Hepatic stellate cell (primary cell): ENCODE measurements around the gene AGTRAP.
A peak's percentile ranks its signal among the peaks of the same experiment; 100 is the strongest.

Experiments used
- DNase-seq: peaks from one replicate; pipeline ENCODE4 v3.0.0; 2011; ENCODE audit warnings: low spot score

AGTRAP gene, protein sequence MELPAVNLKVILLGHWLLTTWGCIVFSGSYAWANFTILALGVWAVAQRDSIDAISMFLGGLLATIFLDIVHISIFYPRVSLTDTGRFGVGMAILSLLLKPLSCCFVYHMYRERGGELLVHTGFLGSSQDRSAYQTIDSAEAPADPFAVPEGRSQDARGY

DNA sequence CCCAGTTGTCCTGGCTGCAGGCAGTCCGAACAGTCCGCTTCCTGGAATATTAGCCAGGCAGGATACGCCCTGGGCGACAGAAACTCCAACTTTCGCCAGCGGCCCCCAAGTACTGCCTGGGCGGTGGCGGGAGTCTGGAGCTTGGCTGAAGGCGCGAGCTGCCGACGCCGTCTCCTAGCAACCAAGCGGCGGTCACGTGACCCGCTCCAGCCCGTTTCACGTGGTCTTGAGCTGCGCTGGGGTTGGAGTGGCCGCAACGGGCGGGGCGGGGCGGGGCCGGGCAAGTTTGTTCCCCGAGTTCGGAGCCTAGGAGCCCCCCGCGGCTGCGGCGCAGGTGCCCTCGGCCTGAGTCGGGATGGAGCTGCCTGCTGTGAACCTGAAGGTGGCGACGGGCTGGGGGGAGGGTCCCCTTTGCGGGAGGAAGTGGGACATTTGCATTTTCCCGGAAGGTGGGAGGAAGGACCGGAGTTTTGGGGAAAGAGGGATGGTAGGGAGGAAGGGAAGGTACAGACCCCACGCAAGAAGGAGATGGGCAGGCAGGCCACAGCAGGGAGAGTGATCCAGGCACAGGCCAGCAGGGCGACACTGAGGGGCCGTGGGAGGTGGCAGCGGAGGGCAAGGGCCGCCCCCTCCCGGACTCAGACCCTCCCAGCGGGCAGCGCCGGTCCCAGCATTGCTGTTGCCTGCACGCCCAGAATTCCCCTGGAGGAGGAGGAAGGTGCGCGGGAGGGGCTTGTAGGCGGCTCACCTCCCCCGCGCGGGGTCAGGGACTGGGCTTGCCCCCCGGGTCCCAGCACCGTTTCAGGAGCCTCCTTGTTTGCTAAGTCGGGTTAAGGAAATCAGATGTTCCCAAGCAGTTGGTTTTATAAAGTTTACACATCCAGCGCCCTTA is at the start of gene AGTRAP:
Gene AGTRAP (plus strand): TSS at position 283 of the 892 bp plus-strand sequence. CDS start 73 bp downstream, at position 356.
- DNase-seq: peak; percentile 93

DNA sequence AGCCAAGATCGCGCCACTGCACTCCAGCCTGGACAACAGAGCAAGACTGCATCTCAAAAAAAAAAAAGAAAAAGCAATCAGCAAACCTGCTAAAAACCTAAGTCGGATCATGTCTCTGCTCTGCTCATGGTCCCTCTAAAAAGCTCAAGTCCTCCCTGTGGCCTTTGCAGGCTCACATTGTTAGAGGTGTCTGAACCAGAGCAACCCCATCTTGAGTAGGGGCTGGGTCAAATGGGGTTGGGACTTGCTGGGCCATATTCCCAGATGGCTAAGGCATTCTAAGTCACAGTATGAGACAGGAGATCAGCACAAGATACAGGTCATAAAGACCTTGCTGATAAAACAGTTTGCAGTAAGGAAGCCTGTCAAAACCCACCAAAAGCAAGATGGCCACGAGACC is 47.4 kb upstream of the AGTRAP start:
- no peak for DNase-seq

DNA sequence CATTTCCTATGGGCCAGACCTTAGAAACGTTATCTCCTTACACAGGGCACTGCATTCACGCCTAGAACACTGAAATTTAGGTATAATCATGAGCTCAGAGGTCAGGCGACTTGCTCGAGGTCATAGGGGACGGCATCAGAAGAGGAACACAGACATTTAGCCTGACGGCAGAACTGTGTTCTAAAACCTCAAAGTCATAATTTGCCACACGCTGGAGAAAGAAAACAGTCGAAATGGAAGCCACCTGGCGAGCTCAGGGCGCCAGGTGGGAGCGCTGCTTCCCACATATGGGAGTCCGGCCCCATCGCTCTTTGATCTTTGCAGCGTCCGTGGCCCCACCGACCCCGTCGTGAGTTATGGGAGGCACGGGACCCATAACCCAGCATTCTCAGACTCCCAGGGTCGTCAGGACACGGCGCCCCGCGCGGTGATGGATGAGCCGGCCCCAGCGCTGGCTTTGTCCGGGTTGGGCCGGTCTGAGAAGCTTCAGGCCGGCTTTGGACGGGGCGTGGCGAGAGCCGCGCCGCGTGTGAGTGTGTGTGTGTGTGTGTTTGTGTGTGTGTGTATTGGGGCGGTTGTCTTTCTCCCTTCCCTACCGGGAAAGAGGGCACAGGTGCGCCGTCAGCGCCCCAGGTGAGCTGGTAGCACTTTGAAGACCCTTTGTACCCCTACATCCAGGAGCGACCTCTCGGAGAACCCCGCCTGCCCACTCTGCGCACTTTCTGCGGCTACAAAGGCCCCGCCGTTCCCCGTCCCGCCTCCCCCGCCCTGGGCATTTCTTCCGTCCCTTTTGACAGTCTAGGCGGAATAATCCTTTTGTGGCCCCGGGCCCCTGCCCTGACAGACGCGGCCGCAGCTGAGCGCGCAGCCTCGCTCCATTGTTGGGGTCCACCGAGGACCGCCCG is 45.3 kb upstream of the AGTRAP start:
- DNase-seq: no peak

DNA sequence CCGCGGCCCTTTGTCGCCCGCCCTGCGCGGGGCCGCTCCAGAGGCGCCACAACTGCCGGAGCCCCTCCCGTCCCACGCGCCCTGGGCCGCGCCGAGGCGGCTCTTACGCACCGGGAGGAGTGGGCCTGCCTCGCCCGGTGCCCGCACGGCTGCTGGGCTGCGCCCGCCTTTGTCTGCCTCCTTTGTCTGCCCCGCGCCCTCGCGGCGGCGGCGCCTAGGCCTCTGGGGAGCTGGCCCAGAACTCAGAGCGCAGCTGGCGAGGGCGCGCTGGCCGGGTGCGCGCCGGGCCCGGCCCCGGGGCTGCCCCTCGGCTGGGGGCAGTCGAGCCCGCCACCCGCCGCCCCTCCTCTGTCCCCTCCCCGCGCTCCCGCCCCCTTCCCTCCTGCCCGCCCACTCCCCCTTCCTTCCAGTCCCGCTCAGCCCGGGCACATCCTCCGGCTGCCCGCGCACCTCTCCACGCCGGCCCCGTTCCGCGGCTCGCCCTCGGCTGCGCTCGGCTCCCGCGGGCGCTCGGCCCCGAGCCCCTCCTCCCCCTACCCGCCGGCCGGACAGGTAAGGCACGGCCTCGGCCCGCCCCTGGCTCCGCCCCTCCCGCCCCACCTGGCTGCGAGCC is 44.5 kb upstream of the AGTRAP start, which contains the start of gene DRAXIN:
Gene DRAXIN (plus strand): TSS at position 409 of the 613 bp plus-strand sequence. CDS start 14,549 bp downstream, outside the sequence.
- no peak for DNase-seq

DNA sequence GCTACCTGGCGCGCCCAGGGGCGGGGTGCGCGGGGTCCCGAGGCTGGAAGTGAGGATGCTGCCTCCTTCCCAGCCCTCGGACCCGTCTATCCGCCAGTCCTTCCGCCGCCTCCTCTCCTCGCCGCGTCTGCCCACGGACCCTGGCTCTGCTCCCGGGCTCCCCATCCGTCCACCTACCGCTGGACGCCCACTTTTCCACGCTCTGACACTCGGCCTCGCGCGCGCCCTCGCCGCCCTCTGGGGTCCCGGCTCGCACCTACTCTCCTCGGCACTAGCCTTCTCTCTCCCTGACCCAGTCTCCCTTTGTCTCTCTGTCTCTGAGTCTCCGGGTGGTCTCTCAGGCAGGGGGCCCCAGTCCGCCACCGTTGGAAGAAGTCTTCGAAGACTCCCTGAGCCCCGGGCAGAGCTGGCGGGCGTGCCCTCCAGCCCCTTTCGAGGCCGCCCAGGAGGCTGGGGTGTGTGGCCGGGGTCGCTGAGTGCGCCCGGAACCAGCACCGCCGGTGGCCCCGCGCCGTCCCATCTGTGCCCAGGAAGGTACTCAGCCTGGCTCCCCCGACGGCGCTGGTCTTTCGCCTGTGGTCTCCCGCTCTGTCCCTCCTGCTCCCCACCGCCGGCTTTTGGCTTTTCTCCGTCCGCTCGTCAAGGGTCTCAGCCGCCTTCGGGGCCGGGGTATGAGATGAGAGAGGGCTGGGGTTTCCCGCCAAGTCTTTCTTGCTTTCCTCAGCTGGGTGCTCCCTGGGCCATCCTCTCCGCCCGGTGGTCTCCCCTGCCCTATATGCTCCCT is 43.8 kb upstream of the AGTRAP start:
- DNase-seq: no peak

DNA sequence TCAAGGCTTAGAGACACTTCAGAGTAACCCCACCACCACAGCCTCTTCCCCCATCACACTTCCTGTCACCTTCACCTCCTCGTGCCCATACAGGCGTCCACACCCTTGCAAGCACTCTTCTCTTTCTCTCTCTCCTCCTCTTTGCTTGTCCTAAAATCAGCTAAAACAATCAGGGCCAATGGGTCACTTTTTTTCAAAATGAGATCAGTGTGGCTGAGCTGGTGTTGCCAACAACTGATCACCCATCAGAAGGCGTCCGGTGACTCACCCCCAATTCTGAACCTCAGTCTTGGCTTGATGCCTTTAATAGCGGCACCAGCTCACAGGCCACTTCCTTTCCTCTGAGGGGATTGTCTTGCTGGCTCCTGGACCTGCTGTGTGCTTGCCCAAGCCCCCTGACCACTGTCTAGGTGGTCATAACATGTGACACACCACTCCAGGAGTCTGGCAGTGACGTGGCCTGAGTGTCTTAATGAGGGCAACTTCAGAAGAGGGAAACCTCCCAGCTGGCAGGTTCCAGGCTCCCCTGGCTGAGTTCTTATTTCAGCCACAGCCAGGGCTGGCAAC is 42.8 kb upstream of the AGTRAP start:
- DNase-seq: peak; percentile 88

DNA sequence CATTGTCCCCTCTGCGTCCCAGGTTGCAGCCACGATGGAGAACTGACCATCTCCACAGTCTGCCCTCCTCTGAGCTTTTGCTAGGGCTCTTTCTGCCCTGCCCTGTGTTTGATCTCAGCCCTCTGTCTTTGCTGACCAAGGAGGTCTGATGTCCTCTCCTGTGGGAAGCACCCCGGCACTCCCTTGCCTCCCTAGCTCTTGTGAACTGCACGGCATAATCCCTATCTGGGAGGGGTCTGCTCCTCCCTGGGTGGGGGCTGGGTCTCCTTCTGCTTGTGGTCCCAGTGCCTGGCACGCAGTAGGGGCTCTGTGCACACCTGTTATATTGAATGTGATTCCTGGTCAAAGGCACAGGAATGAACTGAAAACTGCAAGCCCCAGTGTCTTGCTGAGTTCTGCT is 42.0 kb upstream of the AGTRAP start:
- no peak for DNase-seq

DNA sequence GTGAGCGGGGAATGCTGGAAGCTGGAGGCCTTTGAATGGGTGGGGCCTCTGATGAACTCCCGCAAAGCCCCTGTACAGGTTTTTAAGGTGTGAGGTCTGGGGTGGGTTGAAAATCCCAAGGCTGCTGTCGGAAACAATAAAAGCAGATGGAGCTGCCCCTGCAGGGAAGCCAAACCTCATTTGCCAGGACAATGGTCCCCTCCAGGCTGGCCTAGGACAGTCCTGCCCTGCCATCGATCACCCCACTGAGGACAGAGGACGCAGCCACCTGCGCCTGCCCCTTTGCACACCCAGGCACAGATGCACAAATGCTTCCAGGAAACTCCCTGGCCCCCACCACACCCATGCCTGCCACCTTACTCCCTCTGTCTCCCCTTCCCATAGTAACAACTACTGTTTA is 40.1 kb upstream of the AGTRAP start:
- no peak for DNase-seq

DNA sequence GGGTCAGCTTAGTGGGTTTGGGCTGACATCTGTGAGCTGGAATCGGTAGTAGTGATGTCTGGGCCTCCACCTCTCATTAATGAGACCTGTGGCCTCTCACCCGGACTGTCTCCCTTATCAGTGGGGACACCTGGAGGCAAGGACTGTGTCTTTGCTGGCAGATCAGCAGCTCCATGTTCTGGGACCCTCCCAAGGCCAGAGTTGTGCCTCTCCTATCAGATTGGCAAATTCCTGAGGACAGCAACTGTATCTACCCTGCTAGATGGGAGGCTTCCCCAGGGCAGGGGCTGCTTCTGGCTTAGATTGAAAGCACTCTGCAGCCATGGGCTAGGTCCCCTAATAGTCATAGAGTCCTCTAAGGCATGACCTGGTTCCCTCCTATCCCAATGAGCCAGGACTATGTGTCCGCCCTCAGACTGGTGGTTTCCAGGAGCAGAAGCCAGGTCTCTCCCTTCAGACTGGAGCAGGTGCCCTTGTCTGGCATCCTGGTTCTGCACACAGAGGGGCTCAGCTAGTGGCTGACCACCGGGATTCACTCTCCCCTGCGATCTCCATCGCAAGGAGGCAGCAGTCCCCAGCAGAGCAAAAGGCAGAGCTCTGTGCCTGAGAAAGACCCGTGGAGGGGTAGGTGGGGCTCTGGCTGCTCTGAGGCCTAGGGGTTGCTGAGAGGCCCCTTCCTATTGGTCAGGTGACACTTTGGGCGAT is 38.6 kb upstream of the AGTRAP start:
- no peak for DNase-seq

DNA sequence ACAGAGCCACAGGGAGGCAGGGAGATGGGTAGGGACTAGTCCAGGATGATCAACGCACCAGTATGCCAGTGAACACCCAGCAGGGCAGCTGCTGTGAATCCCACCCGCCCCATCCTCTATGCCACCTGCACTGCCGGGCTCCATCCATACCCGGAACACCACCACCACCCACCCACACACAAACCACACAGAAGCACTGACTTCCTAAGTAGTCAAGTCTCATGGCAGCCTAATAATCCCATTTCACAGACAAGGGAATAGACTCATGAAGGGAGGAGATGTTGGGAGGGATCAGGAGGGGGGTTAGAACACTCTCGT is 38.1 kb upstream of the AGTRAP start:
- no peak for DNase-seq

DNA sequence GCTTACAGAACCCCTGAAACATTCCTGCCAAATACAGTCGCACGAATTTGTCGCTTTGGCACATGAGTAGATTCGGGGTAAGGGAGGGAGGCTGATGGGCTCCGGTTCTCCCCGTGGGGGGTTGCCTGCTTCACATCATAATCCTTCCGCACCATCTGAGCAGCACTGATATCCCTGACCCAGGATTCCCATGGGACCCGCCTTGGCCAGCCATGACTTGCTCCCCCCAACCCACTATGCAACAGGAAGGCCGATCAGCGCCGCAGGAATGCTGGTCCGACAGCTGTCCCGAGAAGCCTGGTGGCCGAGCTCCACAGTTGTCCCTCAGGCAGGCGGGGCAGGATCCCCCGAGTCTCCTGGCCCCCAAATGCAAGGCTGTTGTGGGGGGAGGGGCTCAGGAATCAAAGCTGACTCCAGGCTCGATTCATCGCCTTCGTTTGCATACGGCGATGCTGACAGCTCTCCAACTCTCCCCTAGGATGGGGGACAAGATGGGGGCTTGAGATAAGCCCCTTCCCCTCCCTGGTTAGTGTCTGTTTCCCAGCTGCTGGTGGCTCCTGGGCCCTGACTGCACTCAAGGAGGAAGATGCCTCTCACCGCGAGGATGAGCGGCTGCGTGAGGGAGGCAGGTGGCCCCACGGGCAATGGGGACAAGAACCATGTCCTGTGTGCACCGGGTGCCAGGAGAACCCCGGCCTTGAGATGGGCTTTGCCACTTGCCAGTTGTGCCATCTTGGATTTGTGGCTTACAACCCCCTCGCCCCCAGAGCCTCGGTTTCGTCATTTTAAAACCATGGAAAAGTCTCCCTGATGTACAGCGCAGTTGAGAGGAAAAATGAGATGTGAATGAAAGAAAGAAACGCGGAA is 35.1 kb upstream of the AGTRAP start:
- no peak for DNase-seq

DNA sequence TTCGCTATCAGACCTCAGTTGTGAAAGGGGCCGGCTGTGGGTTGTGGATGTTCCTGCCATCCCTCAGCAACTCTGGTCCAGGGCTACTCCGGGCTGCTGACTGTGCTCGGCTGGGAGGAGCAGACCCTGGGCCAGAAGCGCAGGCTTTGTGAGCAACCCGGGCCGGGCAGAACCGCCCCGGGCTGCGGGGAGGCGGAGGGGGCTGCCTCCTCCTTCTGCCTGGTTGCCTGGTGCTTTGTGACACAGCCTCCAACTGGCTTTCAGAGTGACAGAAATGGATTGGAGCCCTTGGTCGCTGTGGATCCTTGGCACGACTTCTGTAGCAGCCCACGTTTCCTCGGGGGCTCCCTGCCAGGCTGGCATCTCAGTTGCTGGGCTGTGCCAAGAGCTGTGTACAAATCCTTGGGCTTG is 34.4 kb upstream of the AGTRAP start:
- no peak for DNase-seq

DNA sequence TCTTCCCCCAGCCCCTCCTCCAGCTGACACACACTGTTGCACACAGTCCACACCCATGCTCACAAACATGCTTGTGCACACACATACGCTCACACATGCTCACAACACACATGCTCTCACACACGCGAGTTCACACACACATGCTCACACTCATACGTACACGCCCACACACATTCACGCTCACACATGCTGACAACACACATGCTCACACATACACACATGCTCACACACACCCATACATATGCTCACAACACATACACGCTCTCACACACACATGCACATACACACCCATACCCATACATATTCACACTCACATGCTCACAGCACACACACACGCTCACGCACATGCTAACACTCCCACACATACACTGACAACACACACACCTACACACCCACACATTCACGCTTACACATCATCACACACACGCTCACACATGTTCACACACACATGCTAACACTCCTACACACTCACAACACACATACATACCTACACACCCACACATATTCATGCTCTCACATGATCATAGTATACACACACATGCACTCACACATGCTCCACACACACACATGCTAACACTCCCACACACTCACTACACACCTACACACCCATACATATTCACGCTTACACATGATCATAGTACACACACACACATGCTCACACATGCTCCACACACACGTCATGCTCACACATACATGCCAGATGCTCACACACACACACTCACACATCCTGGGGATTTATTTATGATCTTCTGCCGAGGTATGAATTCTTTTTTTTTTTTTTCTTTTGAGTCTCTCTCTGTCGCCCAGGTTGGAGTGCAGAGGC is 33.7 kb upstream of the AGTRAP start:
- DNase-seq: no peak

DNA sequence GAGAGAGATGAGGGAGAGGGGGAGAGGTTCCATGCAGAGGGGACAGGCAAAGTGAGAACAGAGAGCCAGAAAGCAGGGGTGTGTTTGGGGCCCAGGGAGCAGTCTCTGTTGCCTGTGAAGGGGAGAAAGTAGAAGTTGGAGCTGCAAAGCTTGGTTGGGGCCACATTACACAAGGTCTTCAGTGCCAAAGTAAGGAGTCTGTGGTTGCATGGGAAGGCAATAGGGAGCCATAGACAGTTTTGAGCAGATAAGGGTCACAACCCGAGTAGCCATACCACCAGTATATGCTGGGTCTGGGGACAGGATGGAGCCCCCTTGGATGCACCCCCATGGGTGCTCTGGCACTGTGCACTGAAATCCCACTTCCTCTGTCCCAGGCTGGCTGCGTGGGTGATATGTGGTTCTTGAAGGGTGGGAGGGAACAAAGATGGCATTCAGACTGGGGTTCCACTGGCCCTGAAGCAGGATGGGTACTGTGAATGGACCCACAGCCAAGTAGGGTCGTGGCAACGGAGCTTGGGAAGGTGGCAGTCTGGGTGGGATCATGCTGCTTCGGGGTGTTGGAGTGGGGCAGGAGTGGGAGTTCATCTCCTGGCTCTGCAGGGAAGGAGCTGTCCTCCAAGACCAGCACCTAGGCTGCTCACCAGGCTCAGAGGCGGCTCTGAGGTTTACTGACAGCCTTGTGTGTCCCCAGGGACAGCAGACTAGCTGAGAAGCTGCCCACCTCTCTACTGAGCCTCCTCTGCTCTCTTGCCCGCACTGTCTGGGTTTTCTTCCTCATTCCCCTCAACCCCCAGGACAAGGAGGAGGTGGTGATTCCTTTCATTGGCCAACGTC is 32.4 kb upstream of the AGTRAP start:
- DNase-seq: no peak

DNA sequence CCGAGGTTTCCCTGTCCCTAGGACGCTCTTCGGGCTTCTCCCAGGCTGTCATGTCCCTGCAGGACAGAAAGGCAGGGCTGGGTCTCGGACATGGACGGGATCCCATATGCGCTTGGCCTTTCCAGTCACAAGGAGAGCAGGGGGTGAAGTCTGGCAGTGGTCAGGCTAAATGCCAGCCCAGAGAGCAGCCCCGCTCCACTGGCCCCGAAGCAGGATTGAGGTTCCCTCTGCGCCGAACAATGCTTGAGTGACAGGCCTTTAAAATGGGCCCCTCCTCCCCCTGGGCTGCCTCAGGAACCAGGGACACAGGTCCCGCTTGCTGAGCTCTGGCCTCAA is 31.8 kb upstream of the AGTRAP start:
- no peak for DNase-seq

DNA sequence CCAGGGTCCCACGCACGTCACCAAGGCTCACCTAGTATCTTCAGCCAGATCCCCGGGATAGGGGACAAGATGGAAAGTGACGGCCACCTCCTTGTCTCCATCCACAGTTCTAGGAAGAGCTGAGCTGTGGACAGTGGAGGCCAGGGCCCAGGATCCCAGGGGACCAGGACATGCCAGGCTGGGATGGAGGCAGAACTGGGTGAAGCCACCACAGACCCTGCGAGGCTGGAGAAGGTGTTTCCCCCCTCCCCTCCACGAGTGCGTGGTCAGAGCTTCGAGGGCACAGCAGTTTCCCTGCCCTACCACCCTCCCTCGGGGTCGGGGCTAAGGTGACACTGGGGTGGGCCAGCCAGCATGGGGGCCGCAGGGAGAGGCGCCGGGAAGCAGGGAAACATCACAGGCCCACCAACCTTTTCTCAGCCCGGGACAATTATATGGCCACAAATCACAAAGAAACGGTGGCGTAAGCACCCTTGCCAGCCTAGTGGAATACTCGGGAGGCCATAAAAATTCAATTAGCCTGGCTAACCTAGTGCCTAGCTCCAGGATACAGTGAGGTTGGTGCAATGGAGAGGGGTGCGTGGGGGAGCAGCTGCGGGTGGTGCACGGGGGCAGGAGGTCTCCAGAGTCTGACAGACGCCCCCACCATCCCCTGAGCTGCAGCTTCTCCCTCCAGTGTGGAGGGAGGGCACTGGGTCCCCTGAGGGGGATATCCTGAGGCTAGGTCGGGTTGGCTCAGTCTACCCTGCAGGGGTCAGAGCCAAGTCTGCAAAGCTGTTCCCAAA is 31.1 kb upstream of the AGTRAP start:
- DNase-seq: no peak

DNA sequence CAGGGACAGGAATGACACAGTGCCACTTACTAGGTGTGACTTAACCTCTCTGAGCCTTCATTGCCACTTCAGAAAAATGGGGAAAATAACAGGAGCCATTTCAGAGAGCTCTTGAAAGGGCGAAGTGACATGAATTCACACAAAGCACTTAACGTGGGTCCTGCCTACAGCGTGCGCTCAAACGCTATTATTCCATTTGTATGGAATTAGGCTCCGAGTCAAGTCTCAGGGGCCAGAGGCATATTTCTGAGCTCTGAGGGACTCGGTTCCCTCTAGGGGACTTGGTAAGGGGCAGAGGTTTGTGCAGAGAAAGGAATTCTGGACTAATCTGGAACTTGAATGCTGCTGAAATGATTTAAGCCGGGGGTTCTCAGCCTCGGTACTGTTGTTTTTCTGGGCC is 30.3 kb upstream of the AGTRAP start:
- no peak for DNase-seq
